Fibroblast of the conjunctiva (primary cell): ENCODE data around the gene MPV17L2.
A peak's percentile ranks its signal among the peaks of the same experiment; 100 is the strongest.

ENCODE experiments used
- DNase-seq: peaks from one replicate; pipeline ENCODE4 v3.0.0-alpha.2; 2010; ENCODE audit warnings: low read depth

Gene MPV17L2

GRCh38 chr19:18218600-18218999 is 25.6 kb downstream of the MPV17L2 start:
- DNase-seq: no peak

GRCh38 chr19:18219911-18220631 is 27.1 kb downstream of the MPV17L2 start:
- DNase-seq: no peak

- DNase-seq: no peak
These were observed 27.7 kb downstream of the MPV17L2 start for GRCh38 chr19:18220632-18221275.

GRCh38 chr19:18221815-18222725 is 29.1 kb downstream of the MPV17L2 start:
- DNase-seq: no peak

DNA sequence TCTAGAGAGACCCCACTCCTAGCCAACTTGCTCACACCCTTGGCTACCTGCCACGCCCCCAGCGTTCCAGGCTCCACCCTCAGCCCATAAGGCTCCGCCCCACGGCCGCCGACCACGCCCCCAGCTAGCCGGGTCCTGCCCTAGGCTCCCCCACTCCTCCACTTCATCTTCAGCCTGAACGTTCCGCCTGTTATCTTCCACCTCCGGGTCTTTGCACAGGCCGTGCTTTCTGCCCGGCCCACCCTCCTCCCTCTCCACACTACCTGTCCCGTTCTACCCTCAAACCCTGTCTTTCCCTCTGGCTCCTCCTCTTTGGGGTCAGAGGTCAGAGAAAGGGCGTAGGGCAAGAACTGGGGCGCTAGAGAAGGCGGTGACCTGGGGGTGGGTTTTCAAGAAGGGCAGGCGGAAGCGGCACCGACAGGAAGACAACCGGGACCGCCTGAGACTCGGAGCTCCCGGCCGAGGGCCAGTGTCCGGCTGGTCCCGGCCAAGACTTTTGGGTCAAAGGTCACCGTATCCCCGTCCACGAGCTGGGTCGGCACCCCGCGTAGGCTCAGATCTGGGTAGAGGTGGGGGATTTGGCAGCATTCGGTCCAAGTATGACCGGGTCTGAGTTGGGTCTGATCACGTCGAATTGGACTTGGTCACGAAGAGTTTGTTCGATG is 31.0 kb downstream of the MPV17L2 start:
- no peak for DNase-seq

DNA sequence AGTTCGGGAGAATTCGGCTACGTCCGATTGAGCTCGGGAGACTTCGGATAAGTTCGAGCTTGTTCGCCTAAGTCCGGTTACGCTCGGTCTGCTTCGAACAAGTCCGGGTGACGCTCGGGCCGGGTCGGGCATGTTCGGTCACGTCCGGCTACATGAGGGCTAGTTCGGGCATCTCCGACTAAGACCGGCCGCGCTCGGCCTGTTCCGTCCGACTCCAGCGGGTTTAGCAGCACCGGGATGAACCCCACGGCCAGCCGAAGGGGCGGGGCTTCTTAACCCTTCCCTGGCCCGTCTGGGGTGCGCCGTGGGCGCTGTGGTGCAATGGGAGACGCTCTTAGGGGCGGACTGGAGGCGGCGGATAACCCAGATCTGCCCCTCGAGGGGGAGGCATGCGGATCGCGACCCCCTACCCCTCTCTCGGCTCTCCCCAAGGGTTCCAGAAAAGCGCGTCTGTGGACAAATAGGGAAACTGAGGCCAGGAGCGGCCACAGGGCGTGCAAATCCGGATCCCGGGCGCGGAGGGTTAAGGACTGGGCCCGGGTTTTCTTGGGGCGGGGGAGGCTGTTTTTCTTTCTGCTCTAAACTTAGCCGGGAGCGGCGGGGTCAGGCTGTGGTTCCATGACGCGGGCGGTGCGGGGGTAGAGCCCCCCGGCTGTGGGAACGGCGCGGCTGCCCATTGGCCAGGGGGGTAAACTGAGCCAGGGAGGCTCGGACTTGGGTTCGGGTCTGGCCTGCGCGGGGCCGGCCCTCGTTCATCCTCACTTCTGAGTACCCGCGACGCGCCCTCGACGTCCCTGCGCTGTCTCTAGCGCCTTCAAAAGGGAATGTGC is 31.7 kb downstream of the MPV17L2 start:
- peak; percentile 99 for DNase-seq

DNA sequence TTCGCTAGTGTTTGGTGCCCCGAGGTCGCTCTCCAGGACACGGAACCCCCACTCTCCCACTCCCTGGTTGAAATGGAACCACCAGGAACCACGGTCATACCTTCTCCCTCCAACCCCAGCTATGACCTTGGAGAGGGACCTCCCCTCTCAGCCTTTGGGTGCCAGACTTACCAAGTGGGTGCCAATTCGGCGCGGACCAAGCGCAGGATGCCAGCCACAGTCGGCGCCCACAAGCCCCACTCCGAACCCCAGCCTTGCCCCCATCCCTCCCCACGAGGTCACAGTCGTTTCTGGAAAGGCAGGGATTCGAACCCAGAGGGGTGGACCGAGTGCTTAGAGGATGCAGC is 32.3 kb downstream of the MPV17L2 start:
- DNase-seq: no peak

GRCh38 chr19:18225702-18226468 is 32.9 kb downstream of the MPV17L2 start, which contains the start of gene PDE4C:
Gene PDE4C (minus strand): TSS chr19:18226438. CDS start chr19:18226415, 23 bp downstream.
- no peak for DNase-seq

DNA sequence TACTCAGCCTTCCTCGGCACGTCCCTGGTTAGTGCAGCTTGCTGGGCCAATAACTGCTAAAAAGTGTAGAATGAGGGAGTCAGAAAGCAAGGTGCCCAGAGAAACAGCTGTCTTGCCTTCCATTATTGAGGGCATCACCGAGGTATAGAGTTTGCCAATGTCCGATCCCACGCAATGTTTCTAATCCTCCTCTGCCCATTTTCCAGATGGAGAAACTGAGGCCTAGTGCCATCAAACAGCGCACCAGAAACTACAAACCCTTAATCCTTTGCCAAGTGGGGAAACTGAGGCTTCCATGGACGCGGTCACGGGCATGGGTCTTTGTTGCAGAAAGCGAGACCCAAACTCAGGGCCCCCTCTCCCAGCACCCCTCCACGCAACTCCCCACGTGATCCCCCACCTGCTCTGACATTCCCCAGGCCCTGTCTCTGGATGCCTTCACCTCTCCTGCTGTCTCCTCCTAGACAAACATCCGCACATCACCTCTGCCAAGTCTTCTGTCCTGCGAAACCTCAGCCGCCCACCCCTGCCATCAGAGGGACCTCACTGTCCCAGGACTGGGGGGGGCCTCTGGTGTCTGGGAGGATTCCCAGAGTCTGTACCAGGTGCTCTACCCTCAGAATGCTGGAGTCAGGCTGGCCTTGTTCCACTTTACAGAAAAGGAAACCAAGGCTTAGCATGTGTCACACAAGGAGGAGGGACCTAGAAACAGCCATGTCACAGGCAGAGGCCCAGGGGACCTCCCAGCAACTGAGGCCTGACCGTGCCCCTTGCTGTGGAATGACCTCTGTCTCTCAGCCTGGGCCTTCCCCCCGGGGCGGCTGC is 34.1 kb downstream of the MPV17L2 start:
- no peak for DNase-seq

DNA sequence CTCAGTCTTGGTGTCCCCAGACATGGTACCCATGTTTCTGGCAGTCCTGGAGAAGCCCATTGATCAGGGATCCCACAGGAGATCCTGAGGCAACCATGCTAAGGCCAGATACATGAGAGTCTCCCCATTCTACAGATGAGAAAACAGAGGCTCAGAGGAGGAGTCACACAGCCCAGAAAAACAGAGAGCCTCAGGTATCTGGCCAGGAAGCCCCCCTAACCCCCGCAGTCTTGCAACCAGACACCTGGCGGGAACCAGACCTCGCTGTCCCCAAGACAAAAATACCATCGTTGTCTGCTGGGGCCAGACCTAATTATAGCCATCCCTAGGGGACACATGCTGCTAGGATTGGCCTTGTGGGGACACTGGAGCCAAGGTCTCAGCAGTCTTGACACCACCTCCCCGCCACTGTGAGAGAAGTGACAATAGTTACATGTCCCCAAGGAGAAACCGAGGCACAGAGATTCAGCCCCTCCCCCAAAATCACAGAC is 34.8 kb downstream of the MPV17L2 start:
- no peak for DNase-seq

- DNase-seq: no peak
These were observed 36.5 kb downstream of the MPV17L2 start for GRCh38 chr19:18229474-18229873.

DNA sequence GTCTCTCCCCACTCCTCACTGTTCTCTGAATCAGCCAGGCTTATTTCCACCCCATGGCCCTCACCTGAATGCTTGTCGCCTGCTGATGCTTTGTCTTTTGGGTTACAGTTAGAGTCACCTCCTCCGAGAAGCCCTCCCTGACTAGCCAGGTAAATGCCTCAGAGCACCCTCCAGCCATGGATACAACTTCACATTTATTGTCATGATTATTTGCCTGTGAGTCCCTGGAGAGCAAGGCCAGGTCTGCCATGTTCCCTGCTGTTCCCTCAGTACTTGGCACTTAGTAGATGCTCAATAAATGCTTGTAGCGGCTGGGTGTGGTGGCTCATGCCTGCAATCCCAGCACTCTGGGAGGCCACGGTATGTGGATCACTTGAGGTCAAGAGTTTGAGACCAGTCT is 36.9 kb downstream of the MPV17L2 start:
- no peak for DNase-seq

DNA sequence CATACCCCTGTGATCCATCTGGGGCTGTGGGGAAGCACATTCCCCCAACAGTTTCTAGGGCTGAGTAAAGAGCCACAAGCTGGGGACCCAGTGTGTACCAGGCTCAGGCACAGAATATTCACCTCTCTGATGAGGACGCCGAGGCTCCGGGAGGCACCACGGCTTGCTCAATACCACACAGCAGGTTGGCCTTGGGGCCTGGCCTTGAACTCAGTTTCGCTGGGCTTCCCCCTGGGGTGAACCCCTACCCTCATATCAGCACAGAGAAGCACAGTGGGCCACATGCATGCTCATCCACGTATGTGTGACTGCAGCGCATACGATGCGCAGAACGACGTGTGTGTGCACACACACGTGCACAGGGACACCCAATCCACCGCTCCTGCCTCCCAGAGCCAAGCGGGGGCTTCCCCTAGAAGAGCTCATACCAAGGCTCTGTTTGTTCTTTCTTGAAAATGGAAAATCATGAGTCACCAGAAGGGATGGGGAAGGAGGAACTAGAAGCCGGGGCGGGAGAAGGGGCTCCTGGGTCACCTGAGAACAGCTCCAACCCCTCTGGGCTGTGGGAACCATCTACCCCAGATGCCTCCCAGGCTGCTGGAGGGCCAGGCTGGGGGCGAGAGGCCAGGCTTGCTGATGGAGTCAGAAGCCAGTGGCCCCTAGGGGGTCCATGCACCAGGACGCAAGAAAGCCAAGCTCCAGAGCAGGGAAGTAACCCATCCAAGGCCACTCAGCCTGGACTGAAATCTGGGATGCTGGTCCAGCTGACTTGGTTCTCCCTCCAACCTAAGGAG is 38.1 kb downstream of the MPV17L2 start:
- DNase-seq: no peak

- no peak for DNase-seq
These were observed 38.8 kb downstream of the MPV17L2 start for GRCh38 chr19:18231775-18232174.

- DNase-seq: no peak
These were observed 39.7 kb downstream of the MPV17L2 start for GRCh38 chr19:18232540-18233223.

GRCh38 chr19:18233224-18233825 is 40.3 kb downstream of the MPV17L2 start:
- no peak for DNase-seq

- DNase-seq: no peak
These were observed 41.2 kb downstream of the MPV17L2 start for GRCh38 chr19:18234194-18234593.

DNA sequence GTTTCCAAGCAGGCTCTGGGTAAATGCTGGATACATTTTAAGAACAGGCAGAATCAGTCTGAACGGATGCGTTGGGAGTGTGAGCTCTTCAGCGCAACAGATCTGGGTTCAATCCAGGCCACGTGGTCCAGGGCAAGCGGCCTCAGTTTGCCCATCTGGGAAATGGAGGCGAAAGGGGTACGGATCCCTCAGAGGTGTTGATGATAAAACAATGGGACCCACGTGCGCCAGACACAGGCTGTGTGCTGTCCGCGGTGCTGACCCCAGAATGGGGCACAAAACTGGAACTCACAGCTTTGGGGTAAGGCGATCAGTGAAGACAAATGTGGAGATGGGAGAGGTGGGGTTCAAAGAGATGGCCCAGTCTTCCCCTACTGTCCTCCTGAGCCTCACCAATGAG is 46.3 kb downstream of the MPV17L2 start:
- no peak for DNase-seq
